ENCODE measurements around the gene KLHL29. TPM values are rescaled to one million over a fixed set of nuclear protein-coding genes. Genes with fewer than 3 reads are reported as not detected.

The KLHL29 gene
- total and polyA plus RNA-seq, 2 experiments from 2014 or later = 1.5 to 6.5 TPM

- Histone ChIP-seq H3K27ac (ENCODE audit: low read depth) (no peak overlapping the region), H3F3A (replicated peaks; ENCODE audit: low read depth) (no peaks in the 10 kb centered on the region), H3K4me1 (ENCODE audit: insufficient read depth) (no peaks in the 10 kb centered on the region; the same call in 1 of the 2 replicates), H3K36me3 (ENCODE audit: insufficient read depth) (no peaks in the 10 kb centered on the region), H4K20me1 (replicated peaks; ENCODE audit: insufficient read depth) (no peaks in the 10 kb centered on the region), H3K4me2 (no peak overlapping the region), H3K4me3 (no peak overlapping the region), H3K27me3 (ENCODE audit: insufficient read depth) (peaks cover 12% of the 10 kb centered on the region; the same call in 1 of the 2 replicates), H2AFZ (no peak overlapping the region), H3K79me2 (replicated peaks; ENCODE audit: insufficient read depth) (no peaks in the 10 kb centered on the region), H3K9me2 (ENCODE audit: insufficient read depth) (no peaks in the 10 kb centered on the region; the same call in 1 of the 2 replicates)
- DNase-seq (ENCODE audit: low spot score) (no peak), ATAC-seq (no peak)
- Mint-ChIP-seq H3K27me3 (ENCODE audit: insufficient read depth, low read depth, poor library complexity) (peaks cover 8% of the 10 kb centered on the region), H3K9me3 (no peaks in the 10 kb centered on the region; the same call in 2 of the 3 replicates), H3K27ac (no peak overlapping the region), H3K4me1 (peaks cover 16% of the 10 kb centered on the region), H3K4me3 (no peak overlapping the region), H3K36me3 (ENCODE audit: low read depth) (no peaks in the 10 kb centered on the region)
- TF ChIP-seq JUNB (IDR thresholded peaks at IDR 0.05; ENCODE audit: unreplicated experiment) = no peak
Observed at GRCh38 chr2:23377771-23378170, 7.2 kb upstream of the KLHL29 start.

- Histone ChIP-seq H3F3A (replicated peaks; ENCODE audit: low read depth) (no peaks in the 10 kb centered on the region), H2AFZ (no peak overlapping the region), H3K9me2 (ENCODE audit: insufficient read depth) (no peaks in the 10 kb centered on the region; the same call in 1 of the 2 replicates), H3K27ac (ENCODE audit: low read depth) (no peak overlapping the region), H3K4me3 (no peak overlapping the region), H3K27me3 (ENCODE audit: insufficient read depth) (peaks cover 19% of the 10 kb centered on the region), H3K79me2 (replicated peaks; ENCODE audit: insufficient read depth) (no peaks in the 10 kb centered on the region), H3K4me1 (ENCODE audit: insufficient read depth) (no peaks in the 10 kb centered on the region; the same call in 1 of the 2 replicates), H3K4me2 (no peak overlapping the region), H3K36me3 (ENCODE audit: insufficient read depth) (no peaks in the 10 kb centered on the region), H4K20me1 (replicated peaks; ENCODE audit: insufficient read depth) (no peaks in the 10 kb centered on the region)
- no peaks in the 10 kb centered on the region for H3K36me3 Mint-ChIP-seq (ENCODE audit: low read depth)
- H3K4me3 Mint-ChIP-seq = no peak overlapping the region
- peaks cover 16% of the 10 kb centered on the region for H3K4me1 Mint-ChIP-seq
- no peak for ATAC-seq
- DNase-seq (ENCODE audit: low spot score) = no peak
- H3K27me3 Mint-ChIP-seq (ENCODE audit: insufficient read depth, low read depth, poor library complexity) = peaks cover 15% of the 10 kb centered on the region
- TF ChIP-seq ZNF114 (CRISPR knock-in tag; IDR thresholded peaks at IDR 0.05) = no peak
- no peak for TF ChIP-seq CTCF (conservative IDR thresholded peaks at IDR 0.05; ENCODE audit: low read depth in 2 of 2)
- no peak for TF ChIP-seq NANOG (IDR thresholded peaks at IDR 0.05; ENCODE audit: borderline replicate concordance)
- no peak for TF ChIP-seq POLR2AphosphoS5 (IDR thresholded peaks at IDR 0.05; ENCODE audit: low read depth)
- TF ChIP-seq JUNB (IDR thresholded peaks at IDR 0.05; ENCODE audit: unreplicated experiment) = no peak
- no peak for TF ChIP-seq ZNF462 (CRISPR knock-in tag; IDR thresholded peaks at IDR 0.05)
- no peaks in the 10 kb centered on the region; the same call in 2 of the 3 replicates for H3K9me3 Mint-ChIP-seq
- no peak overlapping the region for H3K27ac Mint-ChIP-seq
Observed at GRCh38 chr2:23378496-23378895, 6.5 kb upstream of the KLHL29 start.
